Stimulated activated CD4-positive, alpha-beta T cell treated with anti-CD3 and anti-CD28 coated beads, Interleukin-1b, Interleukin-23, amount 100 ng/mL, for 4 hours (primary cell): ENCODE results near the gene NRP2.

Source experiments
- DNase-seq, 2 donors: peaks; one replicate each; pipeline ENCODE4 v3.0.0-alpha.2; 2020; ENCODE audit warnings: low read depth in 2 of 2

NRP2 gene

GRCh38 chr2:205803500-205803899, 121.2 kb downstream of the NRP2 start:
- DNase-seq = no peak

- no peak for DNase-seq
Observed at GRCh38 chr2:205805136-205805535, 122.8 kb downstream of the NRP2 start.

- DNase-seq = no peak
Observed at GRCh38 chr2:205806143-205806905, 124.0 kb downstream of the NRP2 start.

GRCh38 chr2:205807229-205807628, 124.9 kb downstream of the NRP2 start:
- no peak for DNase-seq

- DNase-seq = no peak
Observed at GRCh38 chr2:205807758-205808157, 125.5 kb downstream of the NRP2 start.

GRCh38 chr2:205808486-205809121, 126.3 kb downstream of the NRP2 start:
- no peak for DNase-seq

GRCh38 chr2:205811387-205811786, 129.1 kb downstream of the NRP2 start:
- DNase-seq = no peak

GRCh38 chr2:205814039-205814364, 131.7 kb downstream of the NRP2 start:
- no peak for DNase-seq

GRCh38 chr2:205815673-205816072, 133.4 kb downstream of the NRP2 start:
- DNase-seq = no peak

GRCh38 chr2:205816268-205816667, 134.0 kb downstream of the NRP2 start:
- no peak for DNase-seq

GRCh38 chr2:205822579-205822978, 140.3 kb downstream of the NRP2 start:
- no peak for DNase-seq

- DNase-seq = no peak
Observed at GRCh38 chr2:205827809-205828365, 145.6 kb downstream of the NRP2 start.

- no peak for DNase-seq
Observed at GRCh38 chr2:205833864-205834263, 151.6 kb downstream of the NRP2 start.

GRCh38 chr2:205834796-205835195, 152.5 kb downstream of the NRP2 start:
- DNase-seq = no peak

GRCh38 chr2:205835251-205835791, 153.0 kb downstream of the NRP2 start:
- no peak for DNase-seq

GRCh38 chr2:205835923-205836322, 153.6 kb downstream of the NRP2 start:
- DNase-seq = no peak

- no peak for DNase-seq
Observed at GRCh38 chr2:205836477-205837221, 154.3 kb downstream of the NRP2 start.

- no peak for DNase-seq
Observed at GRCh38 chr2:205837663-205838062, 155.4 kb downstream of the NRP2 start.

GRCh38 chr2:205845446-205845845, 163.1 kb downstream of the NRP2 start:
- DNase-seq = no peak
